ENCODE data around the gene RAP1A. TPM values are rescaled to one million over a fixed set of nuclear protein-coding genes. Genes with fewer than 3 reads are reported as not detected.

RAP1A gene
- total RNA-seq, 1 experiment from 2014 or later, result 25.4 TPM

DNA sequence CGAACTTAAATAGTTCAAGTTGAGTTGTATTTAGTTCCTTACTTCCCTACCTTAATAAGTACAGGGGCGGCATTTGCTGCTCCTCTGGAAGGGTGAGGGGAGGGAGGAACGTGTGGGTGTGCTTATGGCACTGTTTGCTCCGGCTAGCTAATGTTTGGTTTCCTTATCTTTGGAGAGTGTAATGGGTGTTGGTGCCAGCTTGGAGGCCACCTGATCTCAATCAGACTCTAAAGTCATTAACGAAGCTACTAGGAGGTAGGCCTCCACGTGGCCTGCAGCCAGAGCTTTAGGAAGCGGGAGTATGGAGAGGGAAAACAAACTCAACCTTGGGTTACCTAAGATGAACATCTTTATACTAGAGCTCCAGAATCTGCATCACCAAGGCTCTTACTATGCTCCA is 43.0 kb upstream of the RAP1A start (continued):
- TF ChIP-seq ARID4B (CRISPR knock-in tag; IDR thresholded peaks at IDR 0.05; ENCODE audit: borderline replicate concordance) (no peak), JAZF1 (CRISPR knock-in tag; IDR thresholded peaks at IDR 0.05) (no peak), ZNF416 (CRISPR knock-in tag; IDR thresholded peaks at IDR 0.05) (no peak)
- TF ChIP-seq, protein P1, sequence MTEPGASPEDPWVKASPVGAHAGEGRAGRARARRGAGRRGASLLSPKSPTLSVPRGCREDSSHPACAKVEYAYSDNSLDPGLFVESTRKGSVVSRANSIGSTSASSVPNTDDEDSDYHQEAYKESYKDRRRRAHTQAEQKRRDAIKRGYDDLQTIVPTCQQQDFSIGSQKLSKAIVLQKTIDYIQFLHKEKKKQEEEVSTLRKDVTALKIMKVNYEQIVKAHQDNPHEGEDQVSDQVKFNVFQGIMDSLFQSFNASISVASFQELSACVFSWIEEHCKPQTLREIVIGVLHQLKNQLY (CRISPR knock-in tag; IDR thresholded peaks at IDR 0.05), result no peak
- TF ChIP-seq, protein P2, sequence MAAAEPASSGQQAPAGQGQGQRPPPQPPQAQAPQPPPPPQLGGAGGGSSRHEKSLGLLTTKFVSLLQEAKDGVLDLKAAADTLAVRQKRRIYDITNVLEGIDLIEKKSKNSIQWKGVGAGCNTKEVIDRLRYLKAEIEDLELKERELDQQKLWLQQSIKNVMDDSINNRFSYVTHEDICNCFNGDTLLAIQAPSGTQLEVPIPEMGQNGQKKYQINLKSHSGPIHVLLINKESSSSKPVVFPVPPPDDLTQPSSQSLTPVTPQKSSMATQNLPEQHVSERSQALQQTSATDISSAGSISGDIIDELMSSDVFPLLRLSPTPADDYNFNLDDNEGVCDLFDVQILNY (CRISPR knock-in tag; IDR thresholded peaks at IDR 0.05), result no peak

DNA sequence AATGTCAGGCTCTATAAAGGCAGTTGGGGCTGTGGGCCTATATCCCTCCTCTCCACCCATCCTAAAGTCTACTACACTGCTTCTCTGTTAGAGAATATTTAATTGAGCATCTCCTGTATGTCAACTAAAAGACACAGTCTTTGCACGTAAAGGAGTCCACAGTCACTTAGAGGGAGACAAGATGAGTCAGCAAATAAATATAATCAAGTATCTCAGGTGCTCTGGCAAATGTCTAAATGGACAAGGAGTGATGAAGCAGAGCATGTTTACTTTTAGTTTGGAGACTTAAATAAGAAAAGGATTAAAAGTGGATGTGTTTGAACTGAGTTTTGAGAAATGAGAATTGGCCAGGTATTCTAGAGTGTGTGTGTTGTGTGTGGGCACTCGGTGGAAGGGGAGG is 41.8 kb upstream of the RAP1A start:
- ChIA-PET POLR2A (no interaction called here), CTCF (no interaction called here)
- no peak overlapping the region for H3K4me3 Mint-ChIP-seq
- no peak for ATAC-seq
- no peak for DNase-seq (ENCODE audit: low spot score)
- H3K4me1 Mint-ChIP-seq, result no peaks in the 10 kb centered on the region
- TF ChIP-seq ZNF532 (CRISPR knock-in tag; IDR thresholded peaks at IDR 0.05; ENCODE audit: borderline replicate concordance) (no peak), GABPB1 (CRISPR knock-in tag; IDR thresholded peaks at IDR 0.05) (no peak), ZBTB43 (CRISPR knock-in tag; IDR thresholded peaks at IDR 0.05) (no peak), ETV6 (CRISPR knock-in tag; IDR thresholded peaks at IDR 0.05) (no peak), PRDM15 (CRISPR knock-in tag; IDR thresholded peaks at IDR 0.05) (no peak)
- TF ChIP-seq, protein P3, sequence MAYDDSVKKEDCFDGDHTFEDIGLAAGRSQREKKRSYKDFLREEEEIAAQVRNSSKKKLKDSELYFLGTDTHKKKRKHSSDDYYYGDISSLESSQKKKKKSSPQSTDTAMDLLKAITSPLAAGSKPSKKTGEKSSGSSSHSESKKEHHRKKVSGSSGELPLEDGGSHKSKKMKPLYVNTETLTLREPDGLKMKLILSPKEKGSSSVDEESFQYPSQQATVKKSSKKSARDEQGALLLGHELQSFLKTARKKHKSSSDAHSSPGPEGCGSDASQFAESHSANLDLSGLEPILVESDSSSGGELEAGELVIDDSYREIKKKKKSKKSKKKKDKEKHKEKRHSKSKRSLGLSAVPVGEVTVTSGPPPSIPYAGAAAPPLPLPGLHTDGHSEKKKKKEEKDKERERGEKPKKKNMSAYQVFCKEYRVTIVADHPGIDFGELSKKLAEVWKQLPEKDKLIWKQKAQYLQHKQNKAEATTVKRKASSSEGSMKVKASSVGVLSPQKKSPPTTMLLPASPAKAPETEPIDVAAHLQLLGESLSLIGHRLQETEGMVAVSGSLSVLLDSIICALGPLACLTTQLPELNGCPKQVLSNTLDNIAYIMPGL (CRISPR knock-in tag; IDR thresholded peaks at IDR 0.05), result no peak
- TF ChIP-seq, protein P4, sequence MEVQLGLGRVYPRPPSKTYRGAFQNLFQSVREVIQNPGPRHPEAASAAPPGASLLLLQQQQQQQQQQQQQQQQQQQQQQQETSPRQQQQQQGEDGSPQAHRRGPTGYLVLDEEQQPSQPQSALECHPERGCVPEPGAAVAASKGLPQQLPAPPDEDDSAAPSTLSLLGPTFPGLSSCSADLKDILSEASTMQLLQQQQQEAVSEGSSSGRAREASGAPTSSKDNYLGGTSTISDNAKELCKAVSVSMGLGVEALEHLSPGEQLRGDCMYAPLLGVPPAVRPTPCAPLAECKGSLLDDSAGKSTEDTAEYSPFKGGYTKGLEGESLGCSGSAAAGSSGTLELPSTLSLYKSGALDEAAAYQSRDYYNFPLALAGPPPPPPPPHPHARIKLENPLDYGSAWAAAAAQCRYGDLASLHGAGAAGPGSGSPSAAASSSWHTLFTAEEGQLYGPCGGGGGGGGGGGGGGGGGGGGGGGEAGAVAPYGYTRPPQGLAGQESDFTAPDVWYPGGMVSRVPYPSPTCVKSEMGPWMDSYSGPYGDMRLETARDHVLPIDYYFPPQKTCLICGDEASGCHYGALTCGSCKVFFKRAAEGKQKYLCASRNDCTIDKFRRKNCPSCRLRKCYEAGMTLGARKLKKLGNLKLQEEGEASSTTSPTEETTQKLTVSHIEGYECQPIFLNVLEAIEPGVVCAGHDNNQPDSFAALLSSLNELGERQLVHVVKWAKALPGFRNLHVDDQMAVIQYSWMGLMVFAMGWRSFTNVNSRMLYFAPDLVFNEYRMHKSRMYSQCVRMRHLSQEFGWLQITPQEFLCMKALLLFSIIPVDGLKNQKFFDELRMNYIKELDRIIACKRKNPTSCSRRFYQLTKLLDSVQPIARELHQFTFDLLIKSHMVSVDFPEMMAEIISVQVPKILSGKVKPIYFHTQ (CRISPR knock-in tag; IDR thresholded peaks at IDR 0.05), result no peak
- no peaks in the 10 kb centered on the region for H3K27me3 Mint-ChIP-seq (ENCODE audit: low read depth)
- no peaks in the 10 kb centered on the region for H3K9me3 Mint-ChIP-seq
- no peak overlapping the region for H3K27ac Mint-ChIP-seq
- H3K36me3 Mint-ChIP-seq, result no peaks in the 10 kb centered on the region
